ENCODE measurements around the gene GABRG3. TPM values are rescaled to one million over a fixed set of nuclear protein-coding genes. Genes with fewer than 3 reads are reported as not detected.
"Not testable (repeated sequence)": the region's sequence is repeated elsewhere in the genome, so short reads cannot be mapped to it uniquely, and the experiment has no call there.

The GABRG3 gene
- polyA plus RNA-seq, 6 donors from 2014 or later: not detected

DNA sequence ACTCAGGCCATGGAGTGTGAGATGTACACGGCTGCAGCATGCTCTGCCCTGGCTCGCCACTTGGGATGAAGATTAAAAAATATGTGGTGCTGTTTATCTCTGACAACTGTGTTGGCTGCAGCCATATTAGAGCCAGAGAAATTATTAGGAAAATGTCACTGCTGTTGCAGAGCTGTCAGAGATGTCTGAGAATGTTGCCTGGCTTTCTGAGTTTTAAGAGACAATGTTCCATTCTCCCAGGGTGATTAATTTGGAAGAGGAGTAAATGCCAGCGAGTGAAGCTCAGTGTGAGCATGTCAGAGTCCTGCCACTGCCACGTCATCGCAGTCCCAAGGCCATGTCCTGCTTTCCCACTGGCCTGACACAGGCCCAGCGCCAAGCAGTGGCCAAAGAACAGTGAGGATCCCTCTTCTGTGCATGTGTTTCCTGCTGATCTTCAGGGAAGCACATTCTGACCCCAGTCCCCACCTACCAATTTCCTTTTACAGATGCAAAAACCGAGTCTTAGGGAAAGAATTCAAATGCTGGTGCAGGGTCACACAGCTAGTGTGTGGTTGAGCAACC, 370.9 kb downstream of the GABRG3 start:
- H3K4me3 Mint-ChIP-seq: no peak overlapping the region
- peaks cover 0 to 11% (median 3%) of the 10 kb centered on the region in 7 donors for H3K9me3 Mint-ChIP-seq
- no peaks in the 10 kb centered on the region for H3K36me3 Mint-ChIP-seq
- DNase-seq: no peak
- no peaks in the 10 kb centered on the region for H3K4me1 Mint-ChIP-seq
- no peak overlapping the region for H3K27ac Mint-ChIP-seq
- no peak for ATAC-seq (ENCODE audit: low read depth in 2 of 2)
- H3K27me3 Mint-ChIP-seq: no peaks in the 10 kb centered on the region

DNA sequence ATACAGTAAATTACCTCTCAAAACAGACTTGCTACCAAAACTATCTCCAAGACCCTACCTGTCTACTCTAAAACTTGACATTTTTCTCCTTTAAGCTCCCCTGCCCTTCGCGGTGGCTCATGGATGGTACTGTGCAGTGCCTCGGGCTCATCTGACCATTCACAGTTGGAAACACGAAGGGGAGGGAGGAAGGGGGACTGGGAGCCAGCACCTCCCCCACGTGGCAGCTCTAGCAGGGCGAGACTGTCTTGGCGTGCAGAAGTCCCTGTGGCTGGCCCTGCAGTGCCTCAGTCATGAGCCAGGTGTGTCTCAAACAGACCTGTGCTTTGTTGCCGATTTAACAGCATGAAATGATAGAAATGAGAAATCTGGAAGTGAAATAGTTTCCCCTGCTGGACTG, 372.0 kb downstream of the GABRG3 start:
- Mint-ChIP-seq H3K4me1 (no peaks in the 10 kb centered on the region), H3K27me3 (no peaks in the 10 kb centered on the region), H3K36me3 (no peaks in the 10 kb centered on the region), H3K9me3 (peaks cover 0 to 7% (median 3%) of the 10 kb centered on the region in 7 donors), H3K4me3 (no peak overlapping the region), H3K27ac (no peak overlapping the region)
- ATAC-seq (ENCODE audit: low read depth in 2 of 2) (no peak), DNase-seq (no peak)

DNA sequence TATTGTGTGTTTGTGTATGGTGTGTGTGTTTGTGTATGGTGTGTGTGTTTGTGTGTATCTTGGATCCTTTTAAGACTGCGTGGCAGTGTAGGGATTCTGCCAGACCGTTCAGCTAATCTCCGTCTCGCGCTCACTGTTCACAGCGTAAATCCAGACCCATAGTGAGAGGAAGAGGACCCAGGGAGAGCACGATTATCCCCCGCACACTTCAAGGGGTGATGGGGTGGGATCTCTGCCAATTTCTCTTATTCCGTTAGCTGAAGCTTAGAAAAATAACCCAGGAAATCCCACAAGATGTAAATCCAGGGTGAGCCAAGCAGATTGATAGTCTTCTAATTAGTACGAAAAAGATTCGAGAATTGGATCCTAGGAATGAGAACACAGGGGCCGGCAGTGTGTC, 381.2 kb downstream of the GABRG3 start:
- Mint-ChIP-seq H3K36me3 (no peaks in the 10 kb centered on the region), H3K4me3 (no peak overlapping the region), H3K4me1 (no peaks in the 10 kb centered on the region), H3K27ac (no peak overlapping the region), H3K9me3 (peaks cover 0 to 6% (median 0%) of the 10 kb centered on the region in 7 donors), H3K27me3 (no peaks in the 10 kb centered on the region)
- ATAC-seq (ENCODE audit: low read depth in 2 of 2) (no peak), DNase-seq (no peak)

DNA sequence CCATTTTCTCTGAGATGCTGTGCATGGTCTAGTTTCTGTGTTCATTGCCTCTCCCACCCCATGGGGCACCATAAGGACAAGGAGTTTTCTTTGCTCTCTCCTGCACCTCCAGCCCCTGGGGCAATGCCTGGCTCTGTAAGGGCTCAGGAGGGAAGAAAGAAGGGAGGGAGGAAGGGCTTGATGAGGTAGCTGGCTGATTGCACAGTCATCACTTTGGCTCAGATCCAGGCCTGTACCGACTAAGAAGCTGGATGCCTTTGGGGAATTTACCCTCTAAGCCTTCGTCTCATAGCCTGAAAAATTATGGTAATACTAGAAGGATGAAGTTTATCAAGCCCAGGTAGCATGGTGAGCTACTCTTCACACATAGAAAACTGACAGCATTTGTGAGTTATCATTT, 382.9 kb downstream of the GABRG3 start:
- DNase-seq: no peak
- H3K36me3 Mint-ChIP-seq: no peaks in the 10 kb centered on the region
- H3K4me1 Mint-ChIP-seq: no peaks in the 10 kb centered on the region
- H3K27me3 Mint-ChIP-seq: peaks cover 0 to 4% (median 0%) of the 10 kb centered on the region in 3 donors
- no peak overlapping the region for H3K4me3 Mint-ChIP-seq
- no peak for ATAC-seq (ENCODE audit: low read depth in 2 of 2)
- H3K27ac Mint-ChIP-seq: no peak overlapping the region
- peaks cover 0 to 6% (median 0%) of the 10 kb centered on the region in 7 donors for H3K9me3 Mint-ChIP-seq

DNA sequence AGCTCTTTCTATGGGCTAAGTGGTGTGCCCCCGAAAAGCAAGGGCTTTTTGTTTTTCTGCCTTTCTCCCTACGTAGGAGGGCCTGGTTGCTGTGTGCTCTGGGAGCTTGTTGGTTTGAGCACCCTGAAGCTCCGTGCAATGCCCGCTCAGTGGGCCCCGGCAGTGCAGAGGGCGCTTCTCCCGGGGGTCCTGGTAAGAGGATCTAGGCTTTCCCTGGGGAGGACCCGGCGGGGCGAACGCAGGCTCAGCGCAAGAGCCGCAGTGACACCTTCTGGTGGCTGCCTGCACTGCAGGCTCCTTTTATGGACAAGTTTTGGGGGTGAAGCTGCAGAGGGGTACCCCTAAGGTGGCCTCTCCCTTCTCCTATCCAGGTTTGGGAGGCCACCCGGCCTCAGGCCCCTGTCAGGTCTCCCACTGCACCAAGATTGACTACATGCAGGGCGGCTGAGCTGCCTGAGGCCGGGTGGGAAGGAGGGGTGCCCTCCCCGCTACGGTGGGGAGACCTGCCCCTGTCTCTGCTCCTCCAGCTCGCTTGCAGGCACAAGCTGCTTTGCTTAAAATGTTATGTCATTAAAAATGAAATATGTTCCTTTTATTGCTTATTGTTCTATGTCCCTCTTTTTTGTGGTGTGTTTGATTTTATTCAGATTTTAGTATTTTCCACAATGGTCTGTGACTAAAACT, 387.9 kb downstream of the GABRG3 start:
- Mint-ChIP-seq H3K36me3 (no peaks in the 10 kb centered on the region), H3K4me1 (no peaks in the 10 kb centered on the region), H3K27ac (no peak overlapping the region), H3K4me3 (no peak overlapping the region), H3K9me3 (peaks cover 0 to 5% (median 0%) of the 10 kb centered on the region in 7 donors), H3K27me3 (peaks cover 0 to 4% (median 0%) of the 10 kb centered on the region in 3 donors)
- DNase-seq: no peak
- ATAC-seq (ENCODE audit: low read depth in 2 of 2): no peak

GRCh38 chr15:27359586-27359985, 388.6 kb downstream of the GABRG3 start:
- DNase-seq (no peak), ATAC-seq (ENCODE audit: low read depth in 2 of 2) (no peak)
- H3K27ac Mint-ChIP-seq: no peak overlapping the region
- no peaks in the 10 kb centered on the region for H3K36me3 Mint-ChIP-seq
- no peaks in the 10 kb centered on the region for H3K4me1 Mint-ChIP-seq
- H3K4me3 Mint-ChIP-seq: no peak overlapping the region
- H3K27me3 Mint-ChIP-seq: peaks cover 0 to 4% (median 0%) of the 10 kb centered on the region in 3 donors
- peaks cover 0 to 5% (median 0%) of the 10 kb centered on the region in 7 donors for H3K9me3 Mint-ChIP-seq

DNA sequence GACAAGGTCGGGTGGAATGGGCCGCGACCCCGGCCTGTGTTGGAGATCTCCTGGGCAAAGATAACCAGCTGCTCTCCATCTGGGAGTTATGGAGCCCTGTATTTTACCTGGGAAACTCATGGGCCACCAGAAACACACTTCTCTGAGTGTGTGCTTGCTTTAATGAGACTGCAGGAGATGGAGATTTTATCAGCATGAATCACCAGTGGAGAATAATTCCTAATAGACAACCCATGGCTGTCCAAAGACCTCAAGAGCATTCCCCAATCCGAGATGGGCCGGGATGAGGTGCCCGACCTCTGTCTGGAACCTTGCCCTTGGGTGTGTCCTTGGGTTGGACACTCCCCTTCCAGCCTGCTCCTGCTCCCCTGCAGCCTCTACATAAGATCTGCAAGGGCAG, 389.3 kb downstream of the GABRG3 start:
- H3K4me1 Mint-ChIP-seq: no peaks in the 10 kb centered on the region
- H3K9me3 Mint-ChIP-seq: peaks cover 0 to 5% (median 0%) of the 10 kb centered on the region in 7 donors
- no peaks in the 10 kb centered on the region for H3K36me3 Mint-ChIP-seq
- DNase-seq (no peak), ATAC-seq (ENCODE audit: low read depth in 2 of 2) (no peak)
- peaks cover 0 to 4% (median 0%) of the 10 kb centered on the region in 3 donors for H3K27me3 Mint-ChIP-seq
- no peak overlapping the region for H3K4me3 Mint-ChIP-seq
- H3K27ac Mint-ChIP-seq: no peak overlapping the region

DNA sequence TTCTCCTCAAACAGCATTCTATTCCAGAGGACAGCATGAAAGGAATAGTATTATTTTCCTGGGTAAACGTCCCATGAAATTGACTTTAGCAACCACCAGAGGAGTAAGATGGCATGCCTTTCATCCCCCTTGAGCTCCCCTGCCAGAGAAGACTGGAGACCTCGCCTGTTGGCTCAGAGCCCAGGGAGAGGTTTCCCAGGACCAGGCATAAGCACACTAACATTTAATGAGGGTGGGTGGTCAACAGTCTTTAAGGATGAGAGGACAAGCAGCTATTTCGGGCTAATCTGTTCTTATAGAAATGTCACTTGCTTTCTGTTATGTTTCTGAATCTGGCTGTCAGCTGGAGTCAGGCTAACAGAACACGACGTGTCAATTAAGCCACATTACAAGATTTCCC, 390.5 kb downstream of the GABRG3 start:
- H3K27me3 Mint-ChIP-seq: peaks cover 0 to 4% (median 0%) of the 10 kb centered on the region in 3 donors
- H3K9me3 Mint-ChIP-seq: peaks cover 0 to 3% (median 0%) of the 10 kb centered on the region in 7 donors
- H3K4me3 Mint-ChIP-seq: no peak overlapping the region
- no peak overlapping the region for H3K27ac Mint-ChIP-seq
- ATAC-seq (ENCODE audit: low read depth in 2 of 2): no peak
- H3K36me3 Mint-ChIP-seq: no peaks in the 10 kb centered on the region
- no peaks in the 10 kb centered on the region for H3K4me1 Mint-ChIP-seq
- DNase-seq: no peak

GRCh38 chr15:27365456-27365855, 394.5 kb downstream of the GABRG3 start:
- DNase-seq: no peak
- H3K9me3 Mint-ChIP-seq: peaks cover 0 to 7% (median 1%) of the 10 kb centered on the region in 7 donors
- no peaks in the 10 kb centered on the region for H3K36me3 Mint-ChIP-seq
- H3K4me1 Mint-ChIP-seq: no peaks in the 10 kb centered on the region
- no peak overlapping the region for H3K4me3 Mint-ChIP-seq
- ATAC-seq (ENCODE audit: low read depth in 2 of 2): no peak
- no peaks in the 10 kb centered on the region for H3K27me3 Mint-ChIP-seq
- H3K27ac Mint-ChIP-seq: no peak overlapping the region

DNA sequence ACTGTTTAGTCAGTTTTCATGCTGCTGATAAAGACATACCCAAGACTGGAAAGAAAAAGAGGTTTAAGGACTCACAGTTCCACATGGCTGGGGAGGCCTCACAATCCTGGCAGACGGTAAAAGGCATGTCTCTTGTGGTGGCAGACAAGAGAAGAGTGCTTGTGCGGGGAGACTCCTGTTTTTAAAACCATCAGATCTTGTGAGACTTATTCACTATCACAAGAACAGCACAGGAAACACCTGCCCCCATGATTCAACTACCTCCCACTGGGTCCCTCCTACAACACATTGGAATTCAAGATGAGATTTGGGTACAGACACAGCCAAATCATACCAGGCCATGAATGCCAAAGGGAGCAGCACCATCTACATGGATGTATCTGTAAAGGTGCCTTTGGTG, 406.4 kb downstream of the GABRG3 start:
- not testable (repeated sequence) for H3K27me3 Mint-ChIP-seq; DNase-seq; H3K4me3 Mint-ChIP-seq; ATAC-seq (ENCODE audit: low read depth in 2 of 2); H3K27ac Mint-ChIP-seq; H3K36me3 Mint-ChIP-seq; H3K4me1 Mint-ChIP-seq
- peaks cover 0 to 13% (median 4%) of the 10 kb centered on the region in 7 donors for H3K9me3 Mint-ChIP-seq

GRCh38 chr15:27382361-27383025, 411.5 kb downstream of the GABRG3 start:
- Mint-ChIP-seq H3K9me3 (peaks cover 2 to 16% (median 12%) of the 10 kb centered on the region in 7 donors), H3K27ac (peak overlapping the region in 1 of 6 donors; percentile 73), H3K4me3 (peak overlapping the region in 1 of 8 donors; percentile 35), H3K4me1 (no peaks in the 10 kb centered on the region), H3K36me3 (no peaks in the 10 kb centered on the region), H3K27me3 (no peaks in the 10 kb centered on the region)
- ATAC-seq (ENCODE audit: low read depth in 2 of 2): no peak
- DNase-seq: no peak

- Mint-ChIP-seq H3K9me3 (peaks cover 2 to 20% (median 12%) of the 10 kb centered on the region in 7 donors), H3K27ac (no peak overlapping the region), H3K36me3 (no peaks in the 10 kb centered on the region), H3K4me1 (no peaks in the 10 kb centered on the region), H3K4me3 (no peak overlapping the region), H3K27me3 (no peaks in the 10 kb centered on the region)
- ATAC-seq (ENCODE audit: low read depth in 2 of 2) (no peak), DNase-seq (no peak)
These were observed 412.7 kb downstream of the GABRG3 start for GRCh38 chr15:27383726-27384125.

DNA sequence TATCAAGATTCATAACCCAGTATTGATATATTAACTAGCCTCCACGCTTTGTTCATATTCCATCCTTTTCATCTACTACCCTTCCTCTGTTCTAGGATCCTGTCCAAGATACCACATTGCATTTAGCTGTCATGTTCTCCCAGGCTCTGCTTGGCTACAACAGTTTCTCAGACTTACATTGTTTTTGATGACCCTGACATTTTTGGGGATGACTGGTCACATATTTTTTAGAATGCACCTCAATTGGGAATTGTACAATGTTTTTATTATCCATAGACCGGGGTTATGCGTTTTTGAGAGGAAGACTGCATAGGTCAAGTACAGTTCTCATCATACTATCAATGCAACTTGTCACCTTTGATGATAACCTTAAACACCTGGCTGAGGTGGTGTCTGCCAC, 421.2 kb downstream of the GABRG3 start:
- H3K27me3 Mint-ChIP-seq: no peaks in the 10 kb centered on the region
- H3K4me3 Mint-ChIP-seq: no peak overlapping the region
- no peak for DNase-seq
- ATAC-seq (ENCODE audit: low read depth in 2 of 2): no peak
- H3K27ac Mint-ChIP-seq: peak overlapping the region in 1 of 6 donors; percentile 26
- no peaks in the 10 kb centered on the region for H3K36me3 Mint-ChIP-seq
- H3K4me1 Mint-ChIP-seq: no peaks in the 10 kb centered on the region
- peaks cover 0 to 16% (median 8%) of the 10 kb centered on the region in 7 donors for H3K9me3 Mint-ChIP-seq

DNA sequence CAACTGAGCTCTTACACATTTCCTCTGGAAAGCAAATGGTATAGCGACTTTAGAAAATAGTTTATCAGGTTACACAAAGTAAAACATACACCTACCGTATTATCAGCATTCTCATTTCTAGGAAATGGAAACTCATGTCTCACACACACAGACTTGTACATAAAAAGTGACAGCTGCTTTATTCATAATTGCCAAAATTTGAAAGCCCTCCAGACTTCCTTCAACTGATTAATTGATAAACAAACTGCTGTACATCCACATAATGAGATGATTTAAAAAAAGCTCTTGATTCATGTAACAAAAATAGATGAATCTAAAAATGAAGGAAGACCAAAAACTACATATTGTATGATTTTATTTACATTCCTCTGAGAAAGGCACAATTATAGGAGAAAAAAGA, 425.5 kb downstream of the GABRG3 start:
- no peak for ATAC-seq (ENCODE audit: low read depth in 2 of 2)
- Mint-ChIP-seq H3K36me3 (no peaks in the 10 kb centered on the region), H3K4me1 (no peaks in the 10 kb centered on the region), H3K9me3 (peaks cover 7 to 16% (median 8%) of the 10 kb centered on the region in 7 donors), H3K27ac (no peak overlapping the region), H3K27me3 (no peaks in the 10 kb centered on the region), H3K4me3 (no peak overlapping the region)
- no peak for DNase-seq

Measured in naive B cell (primary cell).